CD4-positive, alpha-beta T cell treated with Interleukin-6 at 100 ng/mL for 8 hours (primary cell): ENCODE results near the gene RDH12.
"Not testable (repeated sequence)": the region's sequence is repeated elsewhere in the genome, so short reads cannot be mapped to it uniquely, and the experiment has no call there.

Experiments used
- DNase-seq: peaks from one replicate; pipeline ENCODE4 v3.0.0-alpha.2; 2020; ENCODE audit warnings: mixed read lengths, low spot score

The RDH12 gene

GRCh38 chr14:67701492-67701891 lies at the start of gene RDH12:
Gene RDH12, plus strand, starts transcription at chr14:67701886. Its CDS starts 20,757 bp downstream, at chr14:67722643.
- DNase-seq, result not testable (repeated sequence)

DNA sequence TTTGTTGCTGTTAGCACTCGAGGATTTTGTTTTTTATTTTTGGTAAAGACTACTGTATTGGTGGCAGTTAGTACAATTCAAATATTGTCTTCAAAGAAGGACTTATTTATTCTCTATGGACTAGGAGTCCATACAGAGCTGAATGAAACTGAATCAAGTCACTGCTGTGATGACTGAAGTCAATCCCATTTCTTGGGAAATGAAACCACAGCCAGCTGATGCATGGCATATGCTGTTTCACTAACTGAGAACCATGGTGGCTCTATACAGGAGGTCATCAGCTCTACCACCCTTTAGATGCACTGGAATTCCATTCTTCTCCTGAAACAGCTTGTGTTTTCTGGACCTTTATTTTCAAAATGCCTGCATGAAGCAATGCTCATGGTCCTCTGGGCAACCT lies 49.5 kb upstream of the RDH12 start:
- no peak for DNase-seq

DNA sequence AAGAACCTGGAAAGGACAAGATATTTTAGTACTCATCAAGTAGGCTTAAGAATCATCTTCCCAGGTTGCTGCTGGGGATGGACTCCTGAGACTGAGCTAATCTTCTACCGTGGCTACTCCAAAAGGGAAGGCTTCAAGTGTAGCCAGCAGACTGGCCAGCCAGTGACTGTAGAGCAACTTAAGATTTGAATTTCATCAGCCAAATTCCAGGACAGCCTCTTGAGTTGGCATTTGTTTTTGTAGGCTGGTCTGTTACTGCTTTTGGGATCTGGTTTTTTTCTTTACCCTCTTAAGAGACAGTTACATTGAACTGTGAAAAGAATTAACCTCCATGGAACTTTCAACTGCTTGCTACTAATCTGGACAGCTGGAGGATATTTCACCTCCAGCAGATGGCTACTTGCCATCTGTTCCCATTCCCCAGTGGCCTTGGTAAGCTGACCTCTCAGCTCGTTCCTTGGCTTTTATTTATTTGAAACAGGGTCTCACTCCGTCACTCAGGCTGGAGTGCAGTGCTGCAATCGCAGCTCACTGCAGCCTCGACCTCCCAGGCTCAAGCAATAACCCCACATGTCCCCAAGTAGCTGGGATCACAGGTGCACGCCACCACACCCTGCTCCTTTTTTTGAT lies 47.9 kb upstream of the RDH12 start:
- no peak for DNase-seq

- no peak for DNase-seq
Observed at GRCh38 chr14:67663633-67664032, 38.1 kb upstream of the RDH12 start.

DNA sequence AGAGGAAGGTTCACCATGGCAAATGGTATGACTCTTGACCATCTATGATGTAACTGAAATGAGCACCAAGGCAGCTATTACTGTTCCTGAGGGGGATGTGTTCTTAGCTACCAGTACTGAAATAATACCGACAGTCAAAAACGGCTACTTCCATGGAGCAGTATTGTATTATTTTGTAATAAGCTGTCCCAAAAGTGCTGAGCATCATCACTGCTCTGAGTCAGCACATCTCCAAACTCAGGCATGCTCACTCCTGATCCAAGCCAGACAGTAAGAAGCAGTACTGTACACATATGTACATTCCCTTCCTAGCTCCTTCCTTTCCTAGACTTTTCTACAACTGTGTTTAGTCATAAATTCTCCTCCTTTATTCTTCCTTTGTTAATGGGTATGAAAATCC lies 35.8 kb upstream of the RDH12 start:
- DNase-seq, result no peak

DNA sequence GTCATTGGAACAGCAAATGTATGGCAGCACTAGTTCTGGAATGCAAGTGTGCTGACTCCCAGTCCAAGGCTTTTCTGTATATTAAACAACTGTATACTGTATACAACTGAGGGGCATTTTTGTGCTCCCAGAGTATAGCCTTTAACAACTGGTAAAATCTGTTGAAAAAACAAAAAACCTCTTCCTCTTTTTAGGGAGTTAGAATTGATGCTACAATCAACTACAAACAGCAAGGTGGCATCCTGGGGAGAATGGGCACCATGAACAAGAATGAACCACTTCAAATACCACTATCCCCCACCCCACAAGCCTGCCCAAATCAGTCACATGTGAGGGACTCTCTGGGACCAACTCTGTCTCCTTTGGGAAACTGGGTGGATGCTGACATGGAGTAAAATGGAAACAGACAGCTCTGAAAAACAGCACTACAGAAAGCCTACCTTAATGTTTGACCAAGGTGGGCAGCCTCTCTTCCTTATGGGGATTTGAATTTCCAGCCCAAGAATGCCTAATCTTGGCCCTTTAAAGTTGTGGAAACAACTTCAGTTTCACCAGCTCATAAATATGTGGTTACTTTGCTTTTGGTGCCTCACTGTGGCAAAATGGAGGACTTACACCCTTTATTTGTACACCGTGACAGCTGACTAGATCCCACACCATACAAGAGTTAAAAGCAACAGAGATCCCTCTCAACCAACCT lies 34.8 kb upstream of the RDH12 start:
- DNase-seq, result peak; percentile 41

GRCh38 chr14:67668559-67668958 lies 33.1 kb upstream of the RDH12 start:
- no peak for DNase-seq

DNA sequence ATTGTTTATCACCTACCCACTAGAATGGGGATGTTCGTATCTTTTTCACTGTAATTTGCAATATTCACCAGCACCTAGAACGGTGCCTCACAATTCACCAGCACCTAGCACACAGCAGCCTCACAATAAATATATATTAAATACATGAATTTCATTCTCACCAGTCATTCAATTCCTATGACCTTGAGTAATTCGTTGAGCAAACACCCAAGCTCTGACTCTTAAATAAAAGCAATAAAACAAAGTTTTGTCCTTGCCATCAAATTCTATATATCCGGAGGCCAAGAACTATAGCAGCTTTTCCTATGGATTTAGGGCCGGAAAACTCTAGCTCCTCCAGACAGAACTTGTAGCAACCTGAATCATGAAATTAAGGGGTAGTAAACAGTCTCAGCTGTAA lies 28.2 kb upstream of the RDH12 start:
- no peak for DNase-seq

- peak; percentile 16 for DNase-seq
Observed at GRCh38 chr14:67674139-67674479, 27.6 kb upstream of the RDH12 start.

DNA sequence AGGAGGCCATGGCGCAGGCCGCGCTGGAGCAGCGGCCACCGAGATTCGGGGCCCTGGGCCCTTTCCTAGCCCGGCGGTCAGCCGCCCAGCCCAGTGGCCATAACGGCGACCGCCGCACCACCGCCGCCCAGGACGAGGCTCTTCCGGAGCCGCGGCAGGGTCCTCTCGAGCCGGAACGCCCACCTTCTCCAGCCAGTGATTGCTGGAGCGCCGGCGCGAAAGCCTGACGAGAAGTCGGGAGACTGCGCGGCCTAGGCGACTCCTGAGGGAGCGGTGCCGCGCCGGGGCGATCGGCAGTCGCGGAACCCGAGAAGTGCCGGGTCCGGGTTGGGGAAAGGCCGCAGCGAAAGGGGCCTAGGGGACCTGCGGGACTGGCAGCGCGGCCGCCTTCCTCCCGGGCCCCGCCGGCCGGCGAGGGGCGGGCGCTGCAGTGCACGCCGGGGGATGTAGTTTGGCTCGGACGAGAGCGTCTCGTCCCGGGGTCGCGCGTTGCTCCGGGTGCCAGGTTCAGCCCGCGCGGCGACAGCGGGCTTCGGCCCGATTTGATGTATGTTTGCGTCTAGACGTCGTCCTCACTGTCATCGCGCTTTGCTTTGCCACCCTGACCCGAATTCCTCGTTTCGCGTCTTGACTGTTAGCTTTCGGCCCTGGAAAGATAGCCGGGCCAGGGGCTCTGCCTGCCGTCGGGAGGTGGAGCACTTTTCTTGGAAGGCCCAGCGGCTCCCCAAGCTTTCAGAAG lies 27.0 kb upstream of the RDH12 start, which contains the start of gene VTI1B:
VTI1B (minus strand) TSS at position 153 of the 739 bp plus-strand sequence; CDS start at position 10, 143 bp downstream.
- peak; percentile 61 for DNase-seq

GRCh38 chr14:67675219-67675582 lies 26.5 kb upstream of the RDH12 start:
- DNase-seq, result no peak

DNA sequence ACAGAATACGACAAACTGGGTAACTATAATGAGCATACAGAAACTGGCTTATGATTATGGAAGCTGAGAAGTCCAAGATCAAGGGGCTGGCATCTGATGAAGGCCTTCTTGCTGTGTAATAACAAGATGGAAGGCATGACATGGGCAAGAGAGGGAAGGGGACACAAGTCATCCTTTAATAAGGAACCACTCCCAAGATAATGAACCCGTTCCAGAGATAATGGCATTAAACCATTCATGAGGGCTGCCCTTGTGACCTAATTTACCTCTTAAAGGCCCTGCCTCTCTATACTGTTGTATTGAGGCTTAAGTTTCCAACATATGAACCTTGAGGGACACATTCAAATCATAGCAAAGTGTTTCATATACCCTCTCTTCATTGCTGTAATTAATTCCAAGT lies 22.7 kb upstream of the RDH12 start:
- DNase-seq, result no peak

DNA sequence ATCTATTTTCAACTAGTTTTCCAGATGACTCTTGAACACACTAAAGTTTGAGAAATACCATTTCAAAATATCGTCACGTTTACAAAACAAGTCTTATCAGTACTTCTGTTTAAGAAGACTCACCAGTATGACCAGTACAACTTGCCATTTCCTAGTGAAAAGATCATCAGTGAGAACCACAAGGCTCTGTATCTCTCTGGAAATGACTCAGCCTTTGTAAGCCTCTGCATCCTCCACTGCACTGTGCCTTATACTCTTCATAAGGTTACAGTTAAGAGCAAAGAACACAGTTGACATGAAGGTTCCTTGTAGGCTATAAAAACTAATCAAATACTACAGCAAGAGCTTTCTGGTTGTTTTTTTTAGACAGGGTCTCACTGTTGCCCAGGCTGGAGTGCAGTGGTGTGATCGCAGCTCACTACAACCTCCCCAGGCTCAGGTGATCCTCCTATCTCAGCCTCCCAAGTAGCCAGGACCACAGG lies 21.5 kb upstream of the RDH12 start:
- no peak for DNase-seq

GRCh38 chr14:67680941-67681340 lies 20.7 kb upstream of the RDH12 start:
- DNase-seq, result no peak

- DNase-seq, result no peak
Observed at GRCh38 chr14:67683842-67684241, 17.8 kb upstream of the RDH12 start.

GRCh38 chr14:67690011-67690410 lies 11.7 kb upstream of the RDH12 start:
- no peak for DNase-seq

DNA sequence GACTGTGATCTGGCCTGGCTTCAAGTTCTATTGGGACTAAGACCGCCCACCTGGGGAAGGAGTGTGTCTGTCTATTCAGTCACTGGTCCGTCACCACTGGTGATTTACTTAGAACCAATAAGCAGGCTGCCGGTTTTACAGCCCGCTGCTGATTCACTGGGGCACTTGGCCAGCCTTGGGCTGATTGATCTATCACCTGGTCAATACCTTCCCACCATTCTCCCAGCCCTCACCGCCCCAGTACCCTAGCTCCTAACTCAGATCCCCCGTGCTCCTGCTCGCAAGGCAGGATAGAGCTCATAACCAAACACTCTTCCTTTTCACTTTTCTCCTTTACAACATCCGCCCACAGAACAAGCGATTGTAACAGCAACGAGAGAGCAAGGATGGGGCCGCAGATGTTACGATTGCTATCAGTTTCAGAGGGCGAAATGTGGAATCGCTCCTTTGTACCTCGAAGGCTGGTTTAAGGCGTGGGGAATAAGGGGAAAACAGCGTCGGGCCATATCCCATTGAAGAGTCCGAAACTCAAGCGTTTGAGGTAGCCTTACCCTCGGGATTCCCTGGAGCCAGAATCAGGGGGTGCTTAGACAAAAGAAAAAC lies 6.8 kb upstream of the RDH12 start:
- DNase-seq, result peak; percentile 48

DNA sequence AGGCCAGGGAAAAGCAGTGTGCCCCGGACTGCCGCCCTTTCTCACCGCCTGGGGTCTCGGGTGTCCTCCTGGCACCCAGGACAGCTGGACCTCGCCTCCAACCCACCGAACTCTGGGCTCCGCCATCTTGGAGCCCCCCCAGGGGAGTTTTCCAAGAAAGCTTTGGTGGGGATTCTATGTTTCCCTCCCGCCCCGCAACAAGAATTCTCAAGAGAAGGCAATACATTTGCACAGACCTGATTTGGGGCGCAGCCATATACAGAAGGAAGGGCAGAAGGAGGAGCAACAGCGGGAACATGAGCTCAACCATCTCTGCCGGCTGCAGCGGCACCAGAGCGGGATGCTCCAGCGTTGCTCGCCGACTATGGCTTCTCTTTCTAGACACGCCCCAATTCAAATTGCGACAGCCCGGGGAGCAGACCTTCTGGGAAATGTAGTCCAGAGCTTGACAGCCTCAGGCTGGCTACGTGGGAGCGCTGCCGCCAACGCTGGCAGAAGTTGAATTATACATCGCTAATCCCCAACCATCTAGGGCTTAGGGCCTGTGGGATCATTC lies 6.2 kb upstream of the RDH12 start, which contains the start of gene RDH11:
RDH11 (minus strand) TSS at position 371 of the 556 bp plus-strand sequence; CDS start at position 310, 61 bp downstream.
- DNase-seq, result peak; percentile 84

- no peak for DNase-seq
Observed at GRCh38 chr14:67697006-67697405, 4.7 kb upstream of the RDH12 start.

- DNase-seq, result no peak
Observed at GRCh38 chr14:67698179-67698578, 3.5 kb upstream of the RDH12 start.

GRCh38 chr14:67703997-67704396 lies 2.3 kb downstream of the RDH12 start:
- no peak for DNase-seq

- peak; percentile 48 for DNase-seq
Observed at GRCh38 chr14:67704484-67705089, 2.9 kb downstream of the RDH12 start.
